HCT116 (cell line): ENCODE results near the gene CLPTM1L. TPM values are rescaled to one million over a fixed set of nuclear protein-coding genes. Genes with fewer than 3 reads are reported as not detected.

ENCODE experiments used
- ATAC-seq: fragments of 200-7000 bp; cut with Tn5 transposase; 2 replicates; pipeline ENCODE4 v1.9.1; 2020; ENCODE audit warnings: mild to moderate bottlenecking, moderate library complexity
- BruUV-seq: library from RNA; stranded (reverse); fragments of 400-500 nt; replicated peaks from 2 replicates; lab custom pipeline; 2021; lab: Mats Ljungman, UMichigan
- CTCF ChIA-PET: fragments of 300-600 bp; sonication (Branson Sonifier 250); formaldehyde crosslinking; loops from one replicate; lab custom pipeline; 2021; ENCODE audit warnings: antibody characterized with exemption; lab: Charles Lee
- POLR2A ChIA-PET: fragments of 300-600, 350-600 bp; sonication (Branson Sonifier 250); formaldehyde crosslinking; loops from one replicate; lab custom pipeline; 2021; ENCODE audit warnings: antibody characterized with exemption; lab: Charles Lee
- RAD21 ChIA-PET, 2 experiments: fragments of 300-600 bp; sonication (Branson Sonifier 250); formaldehyde crosslinking; loops; one replicate each; lab custom pipeline; 2023; ENCODE audit warnings: low total read pairs in 2 of 2; ENCODE audit not compliant: uncharacterized antibody in 2 of 2, unreplicated experiment in 2 of 2, low non-redundant PET in 1 of 2; lab: Charles Lee
- DNase-seq: peaks from one replicate; pipeline ENCODE4 v3.0.0-alpha.2; 2010; ENCODE audit warnings: low read depth, low spot score
- H2AFZ ChIP-seq: fragments of 200-600 bp; shearing (Covaris generic), sonication (generic); 2 replicates; pipeline ENCODE4 v1.6.1; 2017; ENCODE audit warnings: low read depth, mixed run types, mixed read lengths, antibody characterized with exemption, low read length; ENCODE audit not compliant: poor library complexity, severe bottlenecking
- H3K27ac ChIP-seq: 2 replicates; pipeline ENCODE4 v1.5.1; 2012; ENCODE audit warnings: low read depth, low read length
- H3K27me3 ChIP-seq: fragments of 200-600 bp; sonication (generic); 2 replicates; pipeline ENCODE4 v1.6.1; 2016; ENCODE audit warnings: mixed run types, low read length, mixed read lengths; ENCODE audit not compliant: insufficient read depth
- H3K36me3 ChIP-seq, 2 experiments: fragments of 200-500 bp in 1 of 2; fragments of 200-600 bp in 1 of 2; sonication (Bioruptor generic) in 1 of 2; sonication (generic) in 1 of 2; 2 replicates each; pipeline versions ENCODE4 v1.5.1 to v1.6.1; 2014 to 2016; ENCODE audit warnings: low read length in 2 of 2, inconsistent platforms in 1 of 2, mixed read lengths in 1 of 2, mixed run types in 1 of 2; ENCODE audit not compliant: insufficient read depth in 2 of 2, control insufficient read depth in 1 of 2
- H3K4me1 ChIP-seq, 2 experiments: fragments of 200-600 bp in 1 of 2; sonication (generic) in 1 of 2; 2 replicates each; pipeline versions ENCODE4 v1.5.1 to v1.6.1; 2012 to 2017; ENCODE audit warnings: low read length in 2 of 2, inconsistent platforms in 1 of 2, mild to moderate bottlenecking in 1 of 2, mixed read lengths in 1 of 2, mixed run types in 1 of 2, moderate library complexity in 1 of 2; ENCODE audit not compliant: insufficient read depth in 2 of 2, control insufficient read depth in 1 of 2
- H3K4me2 ChIP-seq: fragments of 200-600 bp; sonication (generic); 2 replicates; pipeline ENCODE4 v1.6.1; 2017; ENCODE audit warnings: mixed run types, low read length, mixed read lengths
- H3K4me3 ChIP-seq, 2 experiments: fragments of 200-600 bp in 1 of 2; sonication (generic) in 1 of 2; replicated peaks in 1 of 2; 2 replicates each; pipeline ENCODE4 v1.5.1; 2011 to 2016; ENCODE audit warnings: low read length in 2 of 2, control low read depth in 1 of 2, low read depth in 1 of 2, mild to moderate bottlenecking in 1 of 2, mixed read lengths in 1 of 2, mixed run types in 1 of 2
- H3K79me2 ChIP-seq: fragments of 200-600 bp; sonication (generic); 2 replicates; pipeline ENCODE4 v1.6.1; 2017; ENCODE audit warnings: mild to moderate bottlenecking, mixed run types, low read length, moderate library complexity, mixed read lengths; ENCODE audit not compliant: insufficient read depth
- H3K9ac ChIP-seq: fragments of 200-600 bp; sonication (generic); 2 replicates; pipeline ENCODE4 v1.6.1; 2016; ENCODE audit warnings: low read length, mixed read lengths
- H3K9me2 ChIP-seq: fragments of 200-600 bp; sonication (generic), shearing (Covaris generic); 2 replicates; pipeline ENCODE4 v1.6.1; 2017; ENCODE audit warnings: mixed run types, mild to moderate bottlenecking, moderate library complexity; ENCODE audit not compliant: insufficient read depth
- H3K9me3 ChIP-seq, 2 experiments: fragments of 200-500 bp in 1 of 2; fragments of 200-600 bp in 1 of 2; sonication (Bioruptor generic) in 1 of 2; sonication (generic) in 1 of 2; 2 replicates each; pipeline ENCODE4 v1.6.1; 2014 to 2017; ENCODE audit warnings: low read length in 2 of 2, mixed read lengths in 2 of 2, inconsistent platforms in 1 of 2, low read depth in 1 of 2, mild to moderate bottlenecking in 1 of 2, mixed run types in 1 of 2, moderate library complexity in 1 of 2; ENCODE audit not compliant: control insufficient read depth in 1 of 2, insufficient read depth in 1 of 2
- H4K20me1 ChIP-seq: fragments of 200-600 bp; sonication (generic), shearing (Covaris generic); 2 replicates; pipeline ENCODE4 v1.6.1; 2017; ENCODE audit warnings: mixed run types, mild to moderate bottlenecking, moderate library complexity; ENCODE audit not compliant: insufficient read depth
- EGR1 ChIP-seq: IDR thresholded peaks from 2 replicates; pipeline ENCODE4 v1.6.1; 2012; ENCODE audit warnings: low read depth
- ELF1 ChIP-seq: IDR thresholded peaks from 2 replicates; pipeline ENCODE4 v1.6.1; 2012; ENCODE audit warnings: low read depth, borderline replicate concordance
- FOSL1 ChIP-seq: IDR thresholded peaks from 2 replicates; pipeline ENCODE4 v1.6.1; 2012; ENCODE audit warnings: low read depth
- JUND ChIP-seq: IDR thresholded peaks from 2 replicates; pipeline ENCODE4 v1.6.1; 2012
- POLR2A ChIP-seq: IDR thresholded peaks from 2 replicates; pipeline ENCODE4 v1.7.0; 2011; ENCODE audit warnings: borderline replicate concordance; ENCODE audit not compliant: insufficient read depth, insufficient read length; ENCODE audit errors: extremely low read depth
- POLR2AphosphoS5 ChIP-seq: IDR thresholded peaks from 2 replicates; pipeline ENCODE4 v1.6.1; 2011; ENCODE audit warnings: mild to moderate bottlenecking, low read depth, low read length, moderate library complexity
- SIN3A ChIP-seq: IDR thresholded peaks from 2 replicates; pipeline ENCODE4 v1.6.1; 2012; ENCODE audit warnings: low read depth
- SRF ChIP-seq: IDR thresholded peaks from 2 replicates; pipeline ENCODE4 v1.6.1; 2012; ENCODE audit warnings: low read depth
- TCF7L2 ChIP-seq: IDR thresholded peaks from 2 replicates; pipeline ENCODE4 v1.7.0; 2011; ENCODE audit warnings: borderline replicate concordance, inconsistent platforms; ENCODE audit not compliant: insufficient read depth, insufficient read length; ENCODE audit errors: extremely low read depth
- YY1 ChIP-seq: IDR thresholded peaks from 2 replicates; pipeline ENCODE4 v1.6.1; 2011; ENCODE audit warnings: low read length, low read depth, moderate library complexity, mild to moderate bottlenecking; ENCODE audit not compliant: insufficient replicate concordance; ENCODE audit errors: extremely low read depth
- ZNF274 ChIP-seq: fragments of 200-500 bp; sonication (Bioruptor generic); IDR thresholded peaks from 2 replicates; pipeline ENCODE4 v1.6.1; 2014; ENCODE audit warnings: mild to moderate bottlenecking, low read depth, low read length, inconsistent platforms
- intact Hi-C: fragments of 100-400 bp; cut with micrococcal nuclease; formaldehyde crosslinking; loops from 2 replicates; pipeline ENCODE4 v1.10.0; 2022
- total RNA-seq: library from RNA; stranded (reverse); gene quantifications from one replicate; pipeline ENCODE4 v1.2.1, GENCODE V29; 2021; ENCODE audit not compliant: unreplicated experiment
- TF ChIP-seq, protein P1 (sequence below): IDR thresholded peaks from 2 replicates; pipeline ENCODE4 v1.6.1; 2012
- TF ChIP-seq, protein P2 (sequence below): IDR thresholded peaks from 2 replicates; pipeline ENCODE4 v1.6.1; 2012
- TF ChIP-seq, protein P3 (sequence below): IDR thresholded peaks from 2 replicates; pipeline ENCODE4 v1.6.1; 2011; ENCODE audit warnings: mild to moderate bottlenecking, low read length, moderate library complexity; ENCODE audit not compliant: insufficient replicate concordance; ENCODE audit errors: extremely low read depth
- TF ChIP-seq, protein P4 (sequence below): IDR thresholded peaks from 2 replicates; pipeline ENCODE4 v1.6.1; 2012; ENCODE audit warnings: low read depth

The CLPTM1L gene
- total RNA-seq, 1 experiment from 2014 or later: 98.4 TPM

DNA sequence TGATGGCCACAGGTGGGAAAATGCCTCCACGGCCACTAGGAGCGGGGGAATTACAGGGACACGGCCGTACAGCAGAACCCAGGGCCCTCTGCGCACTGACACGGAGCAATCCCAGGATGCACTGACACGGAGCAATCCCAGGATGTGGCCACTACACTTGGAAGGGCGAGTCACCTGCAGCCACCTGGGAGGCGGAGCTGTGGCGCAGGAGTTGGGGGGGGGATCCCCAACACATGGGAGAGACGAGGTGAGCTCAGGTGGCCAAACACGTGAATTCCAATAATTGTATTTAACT, 6.8 kb downstream of the CLPTM1L start:
- no TSS peak for BruUV-seq
- no peak overlapping the region for H3K9ac ChIP-seq
- H3K9me3 ChIP-seq: no peaks in the 10 kb centered on the region
- POLR2A ChIA-PET: no interaction called here
- no peaks in the 10 kb centered on the region for H3K9me2 ChIP-seq
- ATAC-seq (no peak), DNase-seq (no peak)
- H2AFZ ChIP-seq: no peak overlapping the region
- no peak overlapping the region for H3K4me2 ChIP-seq
- H3K27ac ChIP-seq: no peak overlapping the region
- no peaks in the 10 kb centered on the region for H3K27me3 ChIP-seq
- no peak for TF ChIP-seq TCF7L2
- TF ChIP-seq, protein P1, sequence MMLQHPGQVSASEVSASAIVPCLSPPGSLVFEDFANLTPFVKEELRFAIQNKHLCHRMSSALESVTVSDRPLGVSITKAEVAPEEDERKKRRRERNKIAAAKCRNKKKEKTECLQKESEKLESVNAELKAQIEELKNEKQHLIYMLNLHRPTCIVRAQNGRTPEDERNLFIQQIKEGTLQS: no peak
- TF ChIP-seq, protein P2, sequence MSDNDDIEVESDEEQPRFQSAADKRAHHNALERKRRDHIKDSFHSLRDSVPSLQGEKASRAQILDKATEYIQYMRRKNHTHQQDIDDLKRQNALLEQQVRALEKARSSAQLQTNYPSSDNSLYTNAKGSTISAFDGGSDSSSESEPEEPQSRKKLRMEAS: no peak
- no peak for TF ChIP-seq FOSL1
- no peak for TF ChIP-seq POLR2A
- no peak for TF ChIP-seq ZNF274
- no peak for TF ChIP-seq SIN3A
- no peak for TF ChIP-seq JUND
- TF ChIP-seq YY1: no peak
- TF ChIP-seq ELF1: no peak
- TF ChIP-seq POLR2AphosphoS5: no peak
- TF ChIP-seq, protein P3, sequence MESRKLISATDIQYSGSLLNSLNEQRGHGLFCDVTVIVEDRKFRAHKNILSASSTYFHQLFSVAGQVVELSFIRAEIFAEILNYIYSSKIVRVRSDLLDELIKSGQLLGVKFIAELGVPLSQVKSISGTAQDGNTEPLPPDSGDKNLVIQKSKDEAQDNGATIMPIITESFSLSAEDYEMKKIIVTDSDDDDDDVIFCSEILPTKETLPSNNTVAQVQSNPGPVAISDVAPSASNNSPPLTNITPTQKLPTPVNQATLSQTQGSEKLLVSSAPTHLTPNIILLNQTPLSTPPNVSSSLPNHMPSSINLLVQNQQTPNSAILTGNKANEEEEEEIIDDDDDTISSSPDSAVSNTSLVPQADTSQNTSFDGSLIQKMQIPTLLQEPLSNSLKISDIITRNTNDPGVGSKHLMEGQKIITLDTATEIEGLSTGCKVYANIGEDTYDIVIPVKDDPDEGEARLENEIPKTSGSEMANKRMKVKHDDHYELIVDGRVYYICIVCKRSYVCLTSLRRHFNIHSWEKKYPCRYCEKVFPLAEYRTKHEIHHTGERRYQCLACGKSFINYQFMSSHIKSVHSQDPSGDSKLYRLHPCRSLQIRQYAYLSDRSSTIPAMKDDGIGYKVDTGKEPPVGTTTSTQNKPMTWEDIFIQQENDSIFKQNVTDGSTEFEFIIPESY: no peak
- TF ChIP-seq, protein P4, sequence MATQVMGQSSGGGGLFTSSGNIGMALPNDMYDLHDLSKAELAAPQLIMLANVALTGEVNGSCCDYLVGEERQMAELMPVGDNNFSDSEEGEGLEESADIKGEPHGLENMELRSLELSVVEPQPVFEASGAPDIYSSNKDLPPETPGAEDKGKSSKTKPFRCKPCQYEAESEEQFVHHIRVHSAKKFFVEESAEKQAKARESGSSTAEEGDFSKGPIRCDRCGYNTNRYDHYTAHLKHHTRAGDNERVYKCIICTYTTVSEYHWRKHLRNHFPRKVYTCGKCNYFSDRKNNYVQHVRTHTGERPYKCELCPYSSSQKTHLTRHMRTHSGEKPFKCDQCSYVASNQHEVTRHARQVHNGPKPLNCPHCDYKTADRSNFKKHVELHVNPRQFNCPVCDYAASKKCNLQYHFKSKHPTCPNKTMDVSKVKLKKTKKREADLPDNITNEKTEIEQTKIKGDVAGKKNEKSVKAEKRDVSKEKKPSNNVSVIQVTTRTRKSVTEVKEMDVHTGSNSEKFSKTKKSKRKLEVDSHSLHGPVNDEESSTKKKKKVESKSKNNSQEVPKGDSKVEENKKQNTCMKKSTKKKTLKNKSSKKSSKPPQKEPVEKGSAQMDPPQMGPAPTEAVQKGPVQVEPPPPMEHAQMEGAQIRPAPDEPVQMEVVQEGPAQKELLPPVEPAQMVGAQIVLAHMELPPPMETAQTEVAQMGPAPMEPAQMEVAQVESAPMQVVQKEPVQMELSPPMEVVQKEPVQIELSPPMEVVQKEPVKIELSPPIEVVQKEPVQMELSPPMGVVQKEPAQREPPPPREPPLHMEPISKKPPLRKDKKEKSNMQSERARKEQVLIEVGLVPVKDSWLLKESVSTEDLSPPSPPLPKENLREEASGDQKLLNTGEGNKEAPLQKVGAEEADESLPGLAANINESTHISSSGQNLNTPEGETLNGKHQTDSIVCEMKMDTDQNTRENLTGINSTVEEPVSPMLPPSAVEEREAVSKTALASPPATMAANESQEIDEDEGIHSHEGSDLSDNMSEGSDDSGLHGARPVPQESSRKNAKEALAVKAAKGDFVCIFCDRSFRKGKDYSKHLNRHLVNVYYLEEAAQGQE: no peak
- TF ChIP-seq SRF: no peak
- TF ChIP-seq EGR1: no peak
- no peak overlapping the region for H3K4me3 ChIP-seq
- peaks cover 33 to 67% of the 10 kb centered on the region in 2 experiments for H3K36me3 ChIP-seq
- peaks cover 65% of the 10 kb centered on the region for H3K79me2 ChIP-seq
- RAD21 ChIA-PET: no interaction called here
- no peaks in the 10 kb centered on the region for H4K20me1 ChIP-seq
- intact Hi-C loops: no loop called here
- CTCF ChIA-PET: no interaction called here
- peaks cover under 1% of the 10 kb centered on the region in 2 experiments; a peak in 2 of 4 replicates for H3K4me1 ChIP-seq
